AG20443 (cell line): ENCODE measurements around the gene CDC27.
"Not testable (repeated sequence)": the region's sequence is repeated elsewhere in the genome, so short reads cannot be mapped to it uniquely, and the experiment has no call there.

Experiments
- DNase-seq: peaks from one replicate; pipeline ENCODE4 v3.0.0; 2012; ENCODE audit warnings: low spot score, mixed read lengths

CDC27 gene

GRCh38 chr17:47134354-47134753 lies 54.7 kb downstream of the CDC27 start:
- not testable (repeated sequence) for DNase-seq

GRCh38 chr17:47131761-47132160 lies 57.3 kb downstream of the CDC27 start:
- DNase-seq = no peak

DNA sequence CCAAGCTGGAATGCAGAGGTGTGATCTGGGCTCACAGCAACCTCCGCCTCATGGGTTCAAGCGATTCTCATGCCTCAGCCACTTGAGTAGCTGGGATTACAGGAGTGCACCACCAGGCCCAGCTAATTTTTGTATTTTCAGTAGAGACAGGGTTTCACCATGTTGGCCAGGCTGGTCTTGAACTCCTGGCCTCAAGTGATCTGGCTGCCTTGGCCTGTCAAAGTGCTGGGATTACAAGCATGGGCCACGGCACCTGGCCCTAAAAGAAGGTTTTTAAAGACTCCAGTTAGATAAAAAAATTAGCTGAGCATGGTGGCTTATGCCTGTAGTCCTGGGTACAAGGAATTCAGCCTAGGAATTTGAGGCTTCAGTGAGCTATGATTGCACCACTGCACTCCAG lies 62.3 kb downstream of the CDC27 start:
- DNase-seq = not testable (repeated sequence)

- DNase-seq = not testable (repeated sequence)
These were observed 65.8 kb downstream of the CDC27 start for GRCh38 chr17:47123262-47123661.

- DNase-seq = peak; percentile 62
These were observed 68.5 kb downstream of the CDC27 start for GRCh38 chr17:47120521-47121095.

- DNase-seq = peak; percentile 45
These were observed 69.2 kb downstream of the CDC27 start for GRCh38 chr17:47119746-47120520.

GRCh38 chr17:47117386-47117785 lies 71.7 kb downstream of the CDC27 start:
- no peak for DNase-seq

- DNase-seq = no peak
These were observed 83.0 kb downstream of the CDC27 start for GRCh38 chr17:47106130-47106529.

DNA sequence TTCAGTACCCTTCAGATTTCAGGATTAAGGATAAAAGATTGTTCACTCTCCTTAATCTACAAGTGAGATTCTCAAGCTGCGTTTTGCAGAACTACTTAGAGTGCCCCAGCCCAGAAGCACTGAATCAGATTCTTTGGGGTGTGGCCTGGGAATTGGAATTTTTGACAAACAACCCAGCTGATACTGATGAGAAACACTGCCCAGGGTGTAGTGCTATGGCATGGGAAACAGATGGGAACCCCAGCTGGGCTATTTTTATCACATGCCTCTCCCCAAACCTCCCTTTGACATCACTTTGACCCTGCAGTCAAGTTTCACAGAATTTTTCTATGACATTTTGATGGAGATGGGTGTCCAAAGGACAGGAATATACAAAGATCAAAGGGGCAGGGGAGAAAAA lies 83.8 kb downstream of the CDC27 start:
- peak; percentile 61 for DNase-seq

- DNase-seq = no peak
These were observed 86.2 kb downstream of the CDC27 start for GRCh38 chr17:47102914-47103313.

- peak; percentile 85 for DNase-seq
These were observed 88.9 kb downstream of the CDC27 start for GRCh38 chr17:47099987-47100711.

DNA sequence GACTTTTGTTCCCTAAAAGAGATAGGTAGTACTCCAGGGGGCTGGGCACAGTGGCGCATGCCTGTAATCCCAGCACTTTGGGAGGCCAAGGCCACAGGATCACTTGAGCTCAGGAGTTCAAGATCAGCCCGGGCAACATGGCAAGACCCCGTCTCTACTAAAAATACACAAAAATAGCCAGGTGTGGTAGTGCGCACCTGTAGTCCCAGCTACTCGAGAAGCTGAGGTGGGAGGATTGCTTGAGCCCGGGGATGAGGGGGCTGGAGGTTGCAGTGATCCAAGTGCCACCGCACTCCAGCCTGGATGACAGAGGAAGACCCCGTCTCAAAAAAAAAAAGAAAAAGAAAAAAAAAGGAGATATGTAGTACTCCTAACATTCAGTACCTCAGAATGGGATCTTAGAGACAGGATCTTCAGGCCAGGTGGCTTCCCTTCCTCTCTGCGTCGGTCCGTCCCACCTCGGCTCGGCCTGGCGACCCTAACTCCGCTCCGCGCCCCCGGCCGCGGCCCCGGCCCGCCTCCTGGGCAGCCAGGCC lies 89.6 kb downstream of the CDC27 start:
- no peak for DNase-seq

- DNase-seq = no peak
These were observed 92.8 kb downstream of the CDC27 start for GRCh38 chr17:47096343-47096742.

DNA sequence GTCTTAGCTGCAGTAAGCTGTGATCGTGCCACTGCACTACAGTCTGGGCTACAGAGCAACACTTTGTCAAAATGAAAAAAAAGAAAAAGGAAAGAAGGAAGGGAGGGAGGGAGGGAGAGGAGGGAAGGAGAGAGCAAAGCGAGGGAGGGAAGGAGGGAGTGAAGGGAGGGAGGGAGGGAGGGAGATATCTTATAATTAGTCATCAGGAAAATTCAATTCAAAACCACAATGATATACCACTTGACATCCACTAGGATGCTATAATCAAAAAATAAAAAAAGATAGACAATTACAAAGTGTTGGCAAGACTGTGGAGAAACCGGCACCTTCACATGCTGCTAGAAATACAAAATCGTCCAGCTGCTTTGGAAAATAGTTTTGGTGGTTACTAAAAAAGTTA lies 93.8 kb downstream of the CDC27 start:
- no peak for DNase-seq

- no peak for DNase-seq
These were observed 102.0 kb downstream of the CDC27 start for GRCh38 chr17:47087093-47087492.

- DNase-seq = no peak
These were observed 103.4 kb downstream of the CDC27 start for GRCh38 chr17:47085736-47086135.

- DNase-seq = no peak
These were observed 110.3 kb downstream of the CDC27 start for GRCh38 chr17:47078801-47079200.

DNA sequence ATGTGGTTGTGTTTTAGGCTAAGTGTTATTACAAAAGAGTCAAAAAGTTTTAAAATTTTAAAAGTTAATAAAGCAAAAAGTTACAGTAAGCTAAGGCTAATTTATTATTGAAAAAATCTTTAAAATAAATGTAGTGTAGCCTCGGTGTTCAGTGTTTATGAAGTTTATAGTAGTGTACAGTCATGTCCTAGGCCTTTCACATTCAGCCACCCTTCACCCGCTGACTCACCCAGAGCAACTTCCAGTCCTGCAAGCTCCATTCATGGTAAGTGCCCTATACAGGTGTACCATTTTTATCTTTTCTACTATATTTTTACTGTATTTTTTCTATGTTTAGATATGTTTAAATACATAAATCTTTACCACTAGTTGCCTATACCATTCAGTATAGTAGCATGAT lies 111.5 kb downstream of the CDC27 start:
- no peak for DNase-seq

DNA sequence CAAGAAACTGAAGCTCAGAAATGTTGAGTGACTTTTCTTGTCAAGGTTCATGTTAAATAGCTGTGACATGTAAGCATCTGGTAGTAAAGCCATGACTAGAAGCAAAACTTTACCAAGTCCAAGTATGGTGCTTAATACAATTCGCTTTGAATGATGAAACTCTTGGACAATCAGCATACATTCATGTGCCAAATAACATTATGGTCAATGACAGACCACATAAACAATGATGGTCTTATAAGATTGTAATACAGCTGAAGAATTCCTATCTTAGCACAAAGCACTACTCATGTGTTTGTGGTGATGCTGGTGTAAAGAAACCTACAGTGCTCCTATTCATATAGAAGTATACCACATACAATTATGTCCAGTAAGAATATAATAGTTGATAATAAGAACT lies 112.9 kb downstream of the CDC27 start:
- DNase-seq = no peak

DNA sequence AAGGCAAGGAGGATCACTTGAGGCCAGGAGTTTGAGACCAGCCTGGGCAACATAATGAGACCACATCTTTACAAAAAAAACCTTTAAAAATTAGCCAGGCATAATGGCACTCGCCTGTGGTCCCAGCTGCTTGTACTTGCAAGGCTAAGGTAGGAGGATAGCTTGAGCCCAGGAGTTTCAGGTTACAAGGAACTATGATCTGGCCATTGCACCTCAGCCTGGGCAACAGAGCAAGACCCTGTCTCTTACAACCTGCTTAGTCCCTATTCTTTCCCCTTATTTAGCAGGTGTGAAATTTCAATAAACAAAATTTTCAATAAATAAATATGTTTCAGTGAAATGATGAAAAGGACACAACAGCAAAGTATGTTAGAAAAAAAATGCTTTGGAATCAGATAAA lies 114.7 kb downstream of the CDC27 start:
- not testable (repeated sequence) for DNase-seq

GRCh38 chr17:47073629-47074028 lies 115.5 kb downstream of the CDC27 start:
- DNase-seq = not testable (repeated sequence)

DNA sequence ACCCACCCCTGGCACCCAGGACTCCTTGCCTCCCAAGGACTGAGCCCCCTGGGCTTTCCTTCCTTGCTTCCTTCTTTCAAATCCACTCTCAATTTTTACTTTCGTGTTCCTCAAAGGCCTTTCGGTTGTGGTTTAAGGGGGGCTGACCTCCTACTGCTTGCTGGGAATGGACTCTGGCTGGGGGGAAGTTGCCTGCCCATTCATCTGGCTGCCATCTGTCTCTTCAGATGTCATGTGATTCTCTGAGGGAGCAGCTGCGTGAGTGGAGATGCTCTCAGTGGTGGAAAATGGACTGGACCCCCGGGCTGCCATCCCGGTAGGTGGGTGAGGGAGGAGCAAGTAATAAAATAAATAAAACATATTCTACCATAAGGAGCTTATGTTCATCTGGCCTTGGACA lies 116.2 kb downstream of the CDC27 start:
- DNase-seq = peak; percentile 33

GRCh38 chr17:47071171-47071570 lies 117.9 kb downstream of the CDC27 start:
- not testable (repeated sequence) for DNase-seq
